Measurements from ENCODE around the gene SLC46A1. TPM values are rescaled to one million over a fixed set of nuclear protein-coding genes. Genes with fewer than 3 reads are reported as not detected.

SLC46A1 gene
- total and polyA plus RNA-seq, 9 of the 15 experiments (the other 6 are each of a cell fraction or from before 2014, with no cell fraction given): 0.24 to 5.5 (median 3.1) TPM

GRCh38 chr17:28426081-28426519 lies 20.1 kb upstream of the SLC46A1 start:
- DNase-seq (ENCODE audit: extremely low read depth in 1 of 4, low spot score in 3 of 4) (peak; percentile 51 to 63 (median 60)), ATAC-seq (peak; percentile 99), FAIRE-seq (peak; percentile 72)
- H3K9me1 ChIP-seq (ENCODE audit: control insufficient read depth, insufficient read depth, low read length): no peaks in the 10 kb centered on the region
- no peak overlapping the region for H3K9ac ChIP-seq (ENCODE audit: insufficient read depth in 1 of 2, low read depth in 2 of 2, low read length in 2 of 2)
- no peak overlapping the region for H3K4me3 ChIP-seq
- H3K4me2 ChIP-seq (ENCODE audit: insufficient read depth, low read length): no peak overlapping the region
- POLR2A ChIA-PET: interaction anchor here (0.6 kb wide), 1 partner anchor 46 kb away, joined by 3 read pairs; no protein-coding TSS in a partner anchor
- H2AFZ ChIP-seq (ENCODE audit: low read depth, low read length): no peak overlapping the region
- no peaks in the 10 kb centered on the region for H3K9me3 ChIP-seq (replicated peaks; ENCODE audit: control insufficient read depth, insufficient read depth, low read depth, low read length)
- TF ChIP-seq CTCF (IDR thresholded peaks at IDR 0.05 in 2 of 3, conservative IDR thresholded peaks at IDR 0.05 in 1 of 3; ENCODE audit: insufficient read depth in 2 of 3, low read depth in 1 of 3, low read length in 3 of 3) (peak; percentile 63 to 77 (median 72)), RAD21 (CRISPR knock-in tag; conservative IDR thresholded peaks at IDR 0.05 in 1 of 2, IDR thresholded peaks at IDR 0.05 in 1 of 2) (peak in 1 of 2 experiments; percentile 52; a peak in 2 of 4 replicates), CAMTA2 (CRISPR knock-in tag; conservative IDR thresholded peaks at IDR 0.05) (no peak), FOXK2 (conservative IDR thresholded peaks at IDR 0.05 in 1 of 2, IDR thresholded peaks at IDR 0.05 in 1 of 2; ENCODE audit: low read depth in 2 of 2) (peak in 1 of 2 experiments; percentile 15; a peak in 1 of 4 replicates), SPI1 (IDR thresholded peaks at IDR 0.05; ENCODE audit: borderline replicate concordance, low read depth, low read length) (0 out of 2 replicates have a peak, but pooled peaks have one; percentile 7), ZNF263 (CRISPR knock-in tag; IDR thresholded peaks at IDR 0.05; ENCODE audit: borderline replicate concordance) (no peak)
- no peaks in the 10 kb centered on the region for H3K79me2 ChIP-seq (ENCODE audit: control insufficient read depth, insufficient read depth, low read length)
- BruUV-seq (replicated peaks): no TSS peak
- H3K36me3 ChIP-seq (ENCODE audit: control insufficient read depth, insufficient read depth, low read length): no peaks in the 10 kb centered on the region
- no peak overlapping the region for H3K27ac ChIP-seq (ENCODE audit: extremely low read depth, low read depth, low read length)
- no peaks in the 10 kb centered on the region; a peak in 1 of 5 replicates for H3K4me1 ChIP-seq (replicated peaks in 1 of 2; ENCODE audit: control insufficient read depth in 2 of 2, insufficient read depth in 2 of 2, low read length in 2 of 2)
- intact Hi-C loops (cut with micrococcal nuclease) (loop anchor here (10.0 kb wide), 1 partner anchor 171 kb away; no protein-coding TSS in a partner anchor), in situ Hi-C loops (cut with MboI) (no loop called here)
- no peaks in the 10 kb centered on the region for H4K20me1 ChIP-seq (replicated peaks; ENCODE audit: control insufficient read depth, insufficient read depth, low read length)
- CTCF ChIA-PET (ENCODE audit: low intra/inter-chr PET ratio): no interaction called here
- WGBS (ENCODE audit: insufficient coverage, low coverage, missing lambda C conversion rate): 4% methylated on average over 9 of the region's 9 CpGs
- peaks cover 17 to 31% of the 10 kb centered on the region in 2 experiments for H3K27me3 ChIP-seq (ENCODE audit: control insufficient read depth in 2 of 2, insufficient read depth in 2 of 2, low read length in 2 of 2)

Measured in K562 (cell line).